Stimulated activated CD4-positive, alpha-beta T cell treated with anti-CD3 and anti-CD28 coated beads, Interleukin-2, amount 100 ng/mL, for 4 hours (primary cell): Measurements from ENCODE around the gene PTGFRN.

Source experiments
- DNase-seq: peaks from one replicate; pipeline ENCODE4 v3.0.0-alpha.2; 2020; ENCODE audit warnings: low read depth

PTGFRN gene

GRCh38 chr1:117000142-117000541 is 90.4 kb downstream of the PTGFRN start:
- DNase-seq: no peak

GRCh38 chr1:117001254-117001927 is 91.7 kb downstream of the PTGFRN start, which contains the start of gene CD101:
Gene CD101 (plus strand): TSS chr1:117001760. CDS start chr1:117001818, 58 bp downstream.
- no peak for DNase-seq

DNA sequence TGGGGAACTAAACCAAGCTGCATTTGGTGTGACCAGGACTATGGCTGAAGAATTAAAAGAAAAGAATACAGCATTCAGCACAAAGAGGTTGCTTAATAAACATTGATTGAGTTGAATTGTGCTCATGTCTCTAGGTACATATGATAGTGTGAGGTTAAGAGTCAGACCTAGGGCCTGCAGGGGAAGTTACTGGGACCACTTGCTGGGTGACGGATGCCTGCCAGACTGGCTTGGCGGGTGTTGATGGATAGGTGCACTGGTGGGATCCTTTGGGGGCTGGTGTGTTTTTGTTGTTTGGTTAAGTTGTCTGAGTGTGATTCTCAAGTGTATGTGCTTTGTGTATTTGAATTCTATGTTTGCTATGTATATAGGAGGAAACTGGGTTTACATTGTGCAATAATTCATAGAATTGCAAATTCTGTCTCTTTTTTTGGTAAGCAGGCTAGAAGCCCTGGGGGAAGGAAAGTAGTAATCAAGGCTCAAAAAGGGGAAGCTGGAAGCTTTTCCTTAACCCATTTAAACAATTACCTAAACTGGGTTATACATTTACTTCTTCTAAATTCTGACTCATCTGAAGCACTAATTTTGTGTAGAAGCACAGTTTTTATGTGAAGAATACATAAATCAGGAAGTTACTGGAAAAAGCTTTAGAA is 93.6 kb downstream of the PTGFRN start:
- no peak for DNase-seq

DNA sequence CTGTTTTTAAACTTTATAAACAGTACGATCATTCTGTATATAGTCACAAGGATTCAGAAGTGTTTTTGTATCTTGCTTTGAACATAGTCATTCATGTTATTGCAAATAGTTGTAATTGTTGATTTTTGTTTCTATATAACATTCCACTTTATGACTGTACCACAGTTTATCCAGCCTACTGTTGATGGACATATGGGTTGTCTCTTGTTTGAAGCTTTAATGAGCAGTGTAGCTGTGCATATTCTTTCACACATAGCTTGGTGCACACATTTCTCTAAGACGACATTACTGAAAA is 98.0 kb downstream of the PTGFRN start:
- DNase-seq: no peak

- no peak for DNase-seq
Observed at GRCh38 chr1:117008656-117009055, 98.9 kb downstream of the PTGFRN start.

DNA sequence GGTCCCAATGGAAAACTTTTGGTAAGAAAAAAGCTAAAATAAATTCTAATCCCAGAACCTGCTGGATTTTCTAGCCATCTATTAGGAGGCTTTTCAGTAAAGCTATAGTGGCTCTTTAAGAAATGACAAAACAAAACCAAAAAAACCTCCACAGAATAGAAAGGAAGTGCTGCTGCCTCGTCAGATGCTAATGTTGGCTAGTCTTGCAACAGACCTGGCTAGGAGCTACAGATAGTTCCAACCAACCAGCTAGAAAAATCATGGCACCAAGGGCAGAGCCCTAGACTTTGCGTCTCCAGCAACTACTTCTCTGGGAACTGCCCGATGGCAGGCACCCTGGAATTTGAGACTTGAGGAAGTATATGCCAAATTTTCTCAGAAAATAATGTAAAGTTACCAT is 99.4 kb downstream of the PTGFRN start:
- no peak for DNase-seq

DNA sequence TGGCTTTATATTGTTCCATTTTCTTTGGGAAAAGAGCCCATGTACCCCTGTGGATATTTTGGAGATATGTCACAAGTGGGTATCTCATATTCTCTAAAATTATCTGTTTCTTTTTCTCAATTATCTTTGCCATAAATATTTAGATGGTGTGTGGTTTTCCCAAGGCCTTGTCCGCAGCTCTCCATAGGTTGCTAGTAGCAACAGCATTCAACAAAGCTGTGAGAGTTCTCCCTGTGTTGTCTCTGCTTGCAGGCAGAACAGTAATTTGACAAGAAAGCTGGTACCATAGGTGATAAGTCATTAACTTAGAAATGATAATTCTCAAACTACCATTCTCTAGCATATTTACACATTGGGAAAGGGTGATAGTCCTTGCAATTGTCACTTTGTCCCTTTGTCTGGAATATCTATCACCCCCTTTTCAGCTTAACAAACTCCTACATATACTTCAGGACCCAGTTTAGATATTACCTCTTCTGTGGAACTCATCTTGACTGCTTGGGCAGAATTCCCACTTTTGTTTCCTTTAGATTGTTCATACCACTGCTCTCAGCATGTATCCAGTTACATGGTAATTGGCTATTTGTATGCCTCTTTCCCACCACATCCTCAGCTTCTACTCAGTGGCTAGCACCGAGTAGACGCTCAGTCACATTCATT is 100.7 kb downstream of the PTGFRN start:
- DNase-seq: no peak

- DNase-seq: no peak
Observed at GRCh38 chr1:117011334-117011733, 101.6 kb downstream of the PTGFRN start.

GRCh38 chr1:117013309-117013858 is 103.7 kb downstream of the PTGFRN start:
- no peak for DNase-seq

- no peak for DNase-seq
Observed at GRCh38 chr1:117014209-117014608, 104.5 kb downstream of the PTGFRN start.

DNA sequence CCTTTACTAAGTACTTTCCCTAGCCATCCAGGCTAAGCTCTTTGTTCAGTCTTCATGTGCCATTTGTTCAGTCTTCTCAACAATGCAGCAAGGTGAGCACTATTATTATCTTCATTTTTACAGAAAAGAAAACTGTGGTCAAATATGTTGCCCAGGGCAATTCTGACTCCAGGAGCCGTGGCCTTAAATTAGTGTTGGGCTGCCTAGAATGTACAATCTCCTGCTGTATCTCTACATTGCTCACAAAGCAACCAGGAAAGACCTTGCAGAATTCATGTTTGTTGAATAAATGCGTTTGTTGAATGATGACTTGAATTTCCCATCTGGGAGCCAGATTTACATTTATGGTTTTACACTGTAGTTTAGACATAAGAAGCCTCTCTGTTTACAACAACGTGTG is 106.0 kb downstream of the PTGFRN start:
- no peak for DNase-seq

DNA sequence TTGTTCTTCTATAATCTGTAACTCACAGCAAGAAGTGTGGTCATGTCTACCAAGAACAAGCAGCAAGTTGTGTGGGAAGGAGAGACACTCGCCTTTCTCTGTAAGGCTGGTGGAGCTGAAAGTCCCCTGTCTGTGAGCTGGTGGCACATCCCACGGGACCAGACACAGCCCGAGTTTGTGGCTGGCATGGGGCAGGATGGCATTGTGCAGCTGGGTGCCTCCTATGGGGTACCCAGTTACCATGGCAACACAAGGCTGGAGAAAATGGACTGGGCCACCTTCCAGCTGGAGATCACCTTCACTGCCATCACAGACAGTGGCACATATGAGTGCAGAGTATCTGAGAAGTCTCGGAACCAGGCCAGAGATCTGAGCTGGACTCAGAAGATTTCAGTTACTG is 107.3 kb downstream of the PTGFRN start:
- DNase-seq: no peak

DNA sequence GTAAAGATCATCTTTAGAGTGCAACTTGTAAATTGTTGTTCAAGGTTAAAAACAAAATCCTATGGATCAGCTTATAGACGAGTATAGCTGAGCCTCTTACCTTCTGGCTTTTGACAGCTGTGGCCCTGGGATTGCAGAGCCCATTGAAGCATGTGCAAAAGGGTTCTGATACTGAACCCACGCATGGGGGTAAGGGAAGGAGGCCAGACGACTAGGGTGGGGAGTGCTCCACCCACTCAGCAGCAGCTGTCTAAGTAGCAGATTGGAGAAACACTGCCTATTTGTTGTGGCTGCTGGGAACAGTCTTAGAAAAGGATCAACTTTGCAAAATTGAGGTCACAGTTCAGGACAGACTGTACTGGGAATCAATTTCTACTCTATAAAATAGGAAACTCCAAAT is 107.9 kb downstream of the PTGFRN start:
- DNase-seq: no peak

DNA sequence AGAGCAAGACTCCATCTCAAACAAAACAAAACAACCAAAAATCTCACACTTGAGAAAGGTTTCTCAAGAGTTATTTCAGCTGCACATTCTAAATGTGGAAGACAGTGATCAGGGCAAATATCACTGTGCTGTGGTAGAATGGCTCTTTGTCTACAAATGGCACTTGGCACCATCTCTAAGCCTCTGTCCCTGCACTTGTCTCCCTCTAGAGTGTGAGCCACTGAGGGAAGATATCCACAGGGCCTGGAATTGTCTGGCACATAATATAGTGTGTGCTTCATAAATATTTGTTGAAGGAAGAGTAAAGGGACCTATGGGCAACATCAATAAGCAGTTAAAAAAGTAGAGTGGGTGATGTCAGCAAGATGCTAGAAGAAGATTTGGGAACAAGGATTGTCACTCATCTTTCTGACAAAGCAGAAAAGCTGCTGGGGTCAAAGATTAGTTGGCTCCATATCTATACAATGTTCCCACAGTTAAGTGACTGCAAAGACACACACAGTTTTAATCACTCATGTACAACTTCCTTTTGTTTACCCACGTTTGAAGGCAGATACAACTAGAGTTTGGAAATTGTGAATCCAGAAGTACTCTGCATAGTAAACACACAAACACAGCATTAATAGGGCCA is 110.9 kb downstream of the PTGFRN start:
- DNase-seq: no peak

DNA sequence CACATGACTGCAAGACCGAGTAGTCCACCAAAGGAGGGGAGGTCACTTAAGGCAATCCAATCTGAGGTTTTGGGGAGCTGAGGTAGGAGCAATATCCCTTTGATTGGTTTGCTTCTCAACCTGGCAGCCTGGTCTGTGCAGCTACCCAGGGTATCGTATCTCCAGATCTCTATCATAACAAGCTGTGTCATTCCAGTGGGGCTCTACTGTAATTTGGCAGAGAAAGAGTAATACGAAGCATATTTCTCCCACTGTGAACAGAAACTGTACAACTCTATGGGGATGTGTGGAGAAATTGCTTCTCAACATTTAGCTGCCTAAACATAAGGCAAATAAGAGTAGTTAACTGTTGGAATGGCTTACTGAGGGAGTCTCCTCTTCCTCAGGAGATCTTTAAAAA is 112.4 kb downstream of the PTGFRN start:
- no peak for DNase-seq

DNA sequence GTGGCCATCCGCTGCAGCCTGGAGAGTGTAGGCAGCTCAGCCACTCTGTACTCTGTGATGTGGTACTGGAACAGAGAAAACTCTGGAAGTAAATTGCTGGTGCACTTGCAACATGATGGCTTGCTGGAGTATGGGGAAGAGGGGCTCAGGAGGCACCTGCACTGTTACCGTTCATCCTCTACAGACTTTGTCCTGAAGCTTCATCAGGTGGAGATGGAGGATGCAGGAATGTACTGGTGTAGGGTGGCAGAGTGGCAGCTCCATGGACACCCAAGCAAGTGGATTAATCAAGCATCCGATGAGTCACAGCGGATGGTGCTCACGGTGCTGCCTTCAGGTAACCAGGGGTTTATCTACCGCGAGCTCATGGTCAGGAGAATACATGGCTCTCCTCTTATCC is 115.9 kb downstream of the PTGFRN start:
- DNase-seq: no peak

- DNase-seq: no peak
Observed at GRCh38 chr1:117026361-117026760, 116.6 kb downstream of the PTGFRN start.

GRCh38 chr1:117029685-117030084 is 120.0 kb downstream of the PTGFRN start:
- DNase-seq: no peak

- DNase-seq: no peak
Observed at GRCh38 chr1:117030271-117030877, 120.7 kb downstream of the PTGFRN start.

- DNase-seq: no peak
Observed at GRCh38 chr1:117032266-117032665, 122.5 kb downstream of the PTGFRN start.

GRCh38 chr1:117032681-117033539 is 123.2 kb downstream of the PTGFRN start:
- DNase-seq: no peak
